Ovary (tissue), 9 donors: Measurements from ENCODE around the gene MYO6. TPM values are rescaled to one million over a fixed set of nuclear protein-coding genes. Genes with fewer than 3 reads are reported as not detected.

Experiments
- DNase-seq, 5 donors: peaks; one replicate each; pipeline ENCODE4 v3.0.0-alpha.2; 2019 to 2020
- H3K27ac ChIP-seq, 2 donors: fragments of 200-600 bp; one replicate each; pipeline versions ENCODE4 v1.5.1 to v1.8.0; 2019 to 2022
- H3K27me3 ChIP-seq: fragments of 200-600 bp; one replicate; pipeline ENCODE4 v1.8.0; 2022
- H3K36me3 ChIP-seq: fragments of 200-600 bp; sonication (generic); one replicate; pipeline ENCODE4 v1.5.1; 2019
- H3K4me1 ChIP-seq: one replicate; pipeline ENCODE4 v1.8.1; 2013; ENCODE audit warnings: mild to moderate bottlenecking, moderate library complexity; ENCODE audit not compliant: insufficient read depth
- H3K4me3 ChIP-seq: fragments of 200-600 bp; sonication (generic); one replicate; pipeline ENCODE4 v1.5.1; 2017
- H3K9me3 ChIP-seq, 2 donors: fragments of 200-600 bp in 1 of 2; sonication (generic) in 1 of 2; one replicate each; pipeline versions ENCODE4 v1.5.1 to v1.8.1; 2013 to 2019; ENCODE audit warnings: mild to moderate bottlenecking in 1 of 2, moderate library complexity in 1 of 2
- EP300 ChIP-seq: sonication (generic); formaldehyde crosslinking; IDR thresholded peaks from one replicate; pipeline ENCODE4 v1.6.1; 2017; ENCODE audit warnings: antibody characterized with exemption
- POLR2A ChIP-seq: fragments of 450-650 bp; IDR thresholded peaks from one replicate; pipeline ENCODE4 v1.6.1; 2017; ENCODE audit warnings: antibody characterized with exemption, mild to moderate bottlenecking, moderate library complexity
- WGBS, 3 donors: extraction: QIAGEN DNeasy Blood & Tissue Kit in 1 of 3; methylation state at CpG; one replicate each; pipeline versions ENCODE4 v1.1.5 to v1.1.7; 2013 to 2017; 5-methylcytosine and 5-hydroxymethylcytosine counted together
- intact Hi-C, 4 donors: fragments of 100-400 bp; cut with DNase I; formaldehyde crosslinking; loops; one replicate each; pipeline versions ENCODE4 v1.11.0 to v1.15.1; 2022 to 2023
- polyA plus RNA-seq, 2 donors: library from polyadenylated mRNA; stranded (reverse); fragments of 200-250 nt in 1 of 2; fragments of 350-450 nt in 1 of 2; fragmentation: Illumina TruSeq in 1 of 2; extraction: RNeasy Lipid Tissue Mini Kit (QIAGEN cat#74804) in 1 of 2; gene quantifications; one replicate each; pipeline ENCODE4 v1.2.3, GENCODE V29; 2013 to 2014
- total RNA-seq, 7 donors: library from RNA; depleted of rRNA in 2 of 7; stranded (reverse); fragments of >200 nt in 2 of 7; fragmentation: NEBNext Ultra II Directional in 3 of 7; extraction: Animal tissue kit (Norgen Biotek cat#: 25700) in 3 of 7; gene quantifications; one replicate each; pipeline versions ENCODE4 v1.1.0 to v1.2.4, GENCODE V29; 2016 to 2023
- TF ChIP-seq, protein P1 (sequence below), 3 donors: fragments of 450-650 bp in 2 of 3; fragments of 200-600 bp in 1 of 3; IDR thresholded peaks; one replicate each; pipeline versions ENCODE4 v1.5.1 to v1.8.0; 2016 to 2022; ENCODE audit warnings: antibody characterized with exemption in 3 of 3, mild to moderate bottlenecking in 1 of 3
- donor health status: DM: no; HTN: no; CAD: no; lungs with moderate emphysema.
- donor health status: DM: no; HTN: no; CAD: no.
- donor health status: Bipolar disorder and iron deficiency.
- donor health status: DM: yes; HTN: yes; CAD: no.
- donor health status: DM: no; HTN: no; CAD: no.
- donor health status: DM: yes; HTN: yes; CAD: no.

The MYO6 gene
- total and polyA plus RNA-seq, 9 donors: 4.4 to 20.8 (median 12.3) TPM

DNA sequence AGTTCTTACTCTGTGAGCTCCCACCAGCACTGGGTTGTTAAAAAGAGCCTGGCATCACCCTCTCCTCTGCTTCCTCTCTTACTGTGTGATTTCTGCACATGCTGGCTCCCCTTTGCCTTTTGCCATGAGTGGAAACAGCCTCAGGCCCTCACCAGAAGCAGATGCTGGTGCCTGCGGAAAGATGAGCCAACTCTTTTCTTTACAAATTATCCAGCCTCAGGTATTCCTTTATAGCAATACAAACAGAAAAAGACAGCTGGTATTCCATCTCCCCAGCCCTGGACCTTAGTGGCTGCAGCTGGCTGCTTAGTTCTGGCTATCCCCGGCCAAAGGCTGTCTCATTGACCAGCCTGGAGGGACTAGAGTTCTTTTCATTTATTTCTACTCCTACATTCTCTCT, 194.3 kb downstream of the MYO6 start:
- Histone ChIP-seq H3K36me3 (no peaks in the 10 kb centered on the region), H3K4me1 (no peaks in the 10 kb centered on the region), H3K4me3 (no peak overlapping the region), H3K27ac (no peak overlapping the region), H3K9me3 (no peaks in the 10 kb centered on the region), H3K27me3 (no peaks in the 10 kb centered on the region)
- WGBS, 3 donors: 81 to 91% (median 90%) methylated on average over 2 of the region's 2 CpGs
- DNase-seq: no peak
- TF ChIP-seq, protein P1, sequence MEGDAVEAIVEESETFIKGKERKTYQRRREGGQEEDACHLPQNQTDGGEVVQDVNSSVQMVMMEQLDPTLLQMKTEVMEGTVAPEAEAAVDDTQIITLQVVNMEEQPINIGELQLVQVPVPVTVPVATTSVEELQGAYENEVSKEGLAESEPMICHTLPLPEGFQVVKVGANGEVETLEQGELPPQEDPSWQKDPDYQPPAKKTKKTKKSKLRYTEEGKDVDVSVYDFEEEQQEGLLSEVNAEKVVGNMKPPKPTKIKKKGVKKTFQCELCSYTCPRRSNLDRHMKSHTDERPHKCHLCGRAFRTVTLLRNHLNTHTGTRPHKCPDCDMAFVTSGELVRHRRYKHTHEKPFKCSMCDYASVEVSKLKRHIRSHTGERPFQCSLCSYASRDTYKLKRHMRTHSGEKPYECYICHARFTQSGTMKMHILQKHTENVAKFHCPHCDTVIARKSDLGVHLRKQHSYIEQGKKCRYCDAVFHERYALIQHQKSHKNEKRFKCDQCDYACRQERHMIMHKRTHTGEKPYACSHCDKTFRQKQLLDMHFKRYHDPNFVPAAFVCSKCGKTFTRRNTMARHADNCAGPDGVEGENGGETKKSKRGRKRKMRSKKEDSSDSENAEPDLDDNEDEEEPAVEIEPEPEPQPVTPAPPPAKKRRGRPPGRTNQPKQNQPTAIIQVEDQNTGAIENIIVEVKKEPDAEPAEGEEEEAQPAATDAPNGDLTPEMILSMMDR (IDR thresholded peaks at IDR 0.05): no peak
- no peak for TF ChIP-seq EP300
- TF ChIP-seq POLR2A: no peak
- intact Hi-C loops: no loop called here

DNA sequence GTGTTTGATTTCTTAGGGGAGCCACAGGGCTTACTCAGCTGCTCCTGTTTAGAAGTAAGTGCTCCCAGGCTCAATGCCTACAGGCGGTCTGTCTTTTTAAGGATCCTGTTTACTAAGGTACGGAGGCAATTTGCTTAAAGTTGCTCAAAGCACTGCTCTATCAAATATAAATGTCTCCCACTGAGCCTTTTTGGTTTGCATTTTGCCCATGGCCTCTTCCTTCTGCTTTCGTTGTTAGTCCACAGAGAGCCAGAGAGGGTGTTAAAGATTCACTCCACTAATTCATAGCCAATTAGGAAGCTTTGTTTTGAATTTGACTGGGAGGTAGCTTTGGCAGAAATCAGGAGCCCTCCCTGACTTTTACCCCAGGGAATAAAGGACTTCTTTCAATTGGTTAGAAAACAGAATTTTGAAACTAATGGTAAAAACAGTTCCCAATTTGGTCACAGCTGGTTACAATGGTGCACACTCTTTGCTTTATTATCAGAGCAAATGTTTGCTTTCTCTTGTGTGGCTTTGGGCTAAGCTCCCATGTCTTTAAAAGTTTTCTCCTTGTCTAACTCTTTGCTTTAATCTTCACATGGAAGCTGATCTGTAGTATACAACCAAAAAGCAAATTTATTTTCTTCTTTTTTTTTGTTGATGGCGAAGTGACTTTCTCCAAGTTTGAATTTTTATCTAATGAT, 197.2 kb downstream of the MYO6 start:
- TF ChIP-seq POLR2A (no peak), EP300 (no peak)
- TF ChIP-seq, protein P1 (IDR thresholded peaks at IDR 0.05): no peak
- no peak for DNase-seq
- Histone ChIP-seq H3K27ac (no peak overlapping the region), H3K27me3 (no peaks in the 10 kb centered on the region), H3K4me3 (no peak overlapping the region), H3K36me3 (no peaks in the 10 kb centered on the region), H3K9me3 (no peaks in the 10 kb centered on the region), H3K4me1 (no peaks in the 10 kb centered on the region)
- intact Hi-C loops: no loop called here
- WGBS, 3 donors: 51 to 65% (median 52%) methylated on average over 4 of the region's 4 CpGs

DNA sequence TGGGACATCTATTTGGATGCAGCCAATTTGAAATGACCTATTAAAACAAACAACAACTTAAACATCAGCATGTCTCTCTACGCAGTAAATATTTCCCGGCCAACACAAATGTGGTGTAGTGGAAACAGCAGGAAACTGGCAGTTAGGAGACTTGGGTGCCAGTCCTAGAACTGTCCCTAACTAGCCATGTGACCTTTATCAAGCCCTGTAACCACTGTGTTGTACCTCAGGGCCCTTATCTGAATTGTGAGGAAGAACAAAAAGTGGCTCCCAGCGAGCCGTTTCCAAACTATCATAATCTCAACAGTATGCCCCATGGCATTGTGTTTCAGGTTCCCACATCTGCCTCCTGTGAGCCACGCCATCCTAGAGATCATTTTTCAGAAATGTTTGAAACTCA, 198.9 kb downstream of the MYO6 start:
- Histone ChIP-seq H3K9me3 (no peaks in the 10 kb centered on the region), H3K27me3 (no peaks in the 10 kb centered on the region), H3K27ac (no peak overlapping the region), H3K4me1 (no peaks in the 10 kb centered on the region), H3K36me3 (no peaks in the 10 kb centered on the region), H3K4me3 (no peak overlapping the region)
- WGBS, 3 donors: 88 to 93% (median 90%) methylated on average over 5 of the region's 5 CpGs
- intact Hi-C loops: no loop called here
- TF ChIP-seq POLR2A (no peak), EP300 (no peak)
- TF ChIP-seq, protein P1 (IDR thresholded peaks at IDR 0.05): no peak
- no peak for DNase-seq

DNA sequence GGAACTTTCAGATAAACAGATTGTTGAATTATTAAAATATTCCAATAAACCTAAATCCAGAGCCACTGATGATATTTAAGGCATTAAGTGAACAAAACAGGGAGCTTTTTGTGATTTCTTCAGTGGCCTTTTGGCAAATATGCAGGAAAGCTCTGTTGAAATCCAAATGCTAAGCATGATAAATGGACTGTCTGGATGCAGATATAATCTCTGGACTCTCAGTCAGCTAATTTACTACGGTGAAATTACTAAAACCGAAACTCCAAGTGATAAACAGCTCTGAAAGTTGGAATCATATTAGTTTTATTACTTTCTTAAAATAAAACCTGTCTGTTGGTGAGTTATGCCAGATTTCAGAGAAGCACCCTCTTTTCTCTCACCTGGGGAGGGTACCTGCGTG, 203.1 kb downstream of the MYO6 start:
- WGBS, 3 donors: 21 to 24% (median 23%) methylated on average over 3 of the region's 3 CpGs
- H3K9me3 ChIP-seq: no peaks in the 10 kb centered on the region
- no peaks in the 10 kb centered on the region for H3K27me3 ChIP-seq
- H3K27ac ChIP-seq: no peak overlapping the region
- no peaks in the 10 kb centered on the region for H3K4me1 ChIP-seq
- TF ChIP-seq EP300: no peak
- TF ChIP-seq, protein P1 (IDR thresholded peaks at IDR 0.05): no peak
- no peak for TF ChIP-seq POLR2A
- intact Hi-C loops: no loop called here
- no peak overlapping the region for H3K4me3 ChIP-seq
- no peak for DNase-seq
- H3K36me3 ChIP-seq: no peaks in the 10 kb centered on the region
